Left lung (tissue), 10 donors: ENCODE data around the gene SYNJ2. TPM values are rescaled to one million over a fixed set of nuclear protein-coding genes. Genes with fewer than 3 reads are reported as not detected.
A peak's percentile ranks its signal among the peaks of the same experiment; 100 is the strongest.

ENCODE experiments used
- ATAC-seq: fragments of 200-7000 bp; cut with Tn5 transposase; one replicate; pipeline ENCODE4 v1.9.1; 2020; ENCODE audit warnings: moderate library complexity
- DNase-seq, 4 donors: peaks; one replicate each; pipeline ENCODE4 v3.0.0-alpha.2; 2013 to 2020
- H3K27ac ChIP-seq, 2 donors: fragments of 200-600 bp; sonication (generic) in 1 of 2; one replicate each; pipeline versions ENCODE4 v1.5.0 to v1.8.0; 2020 to 2021
- H3K27me3 ChIP-seq, 2 donors: fragments of 200-600 bp; sonication (generic) in 1 of 2; one replicate each; pipeline versions ENCODE4 v1.5.0 to v1.8.0; 2020 to 2021
- H3K36me3 ChIP-seq, 2 donors: fragments of 200-600 bp; sonication (generic) in 1 of 2; one replicate each; pipeline versions ENCODE4 v1.5.0 to v1.8.0; 2020 to 2021
- H3K4me1 ChIP-seq, 2 donors: fragments of 200-600 bp; one replicate each; pipeline ENCODE4 v1.8.0; 2021
- H3K4me3 ChIP-seq, 2 donors: fragments of 200-600 bp; sonication (generic) in 1 of 2; one replicate each; pipeline versions ENCODE4 v1.5.0 to v1.8.0; 2020 to 2021; ENCODE audit warnings: mild to moderate bottlenecking in 1 of 2
- H3K9me3 ChIP-seq, 2 donors: fragments of 200-600 bp; sonication (generic) in 1 of 2; one replicate each; pipeline versions ENCODE4 v1.5.0 to v1.8.0; 2020 to 2021
- intact Hi-C, 2 donors: fragments of 100-400 bp; cut with DNase I; formaldehyde crosslinking; loops; one replicate each; pipeline versions ENCODE4 v1.11.2 to v1.14.2; 2022
- polyA plus RNA-seq, 6 donors: library from polyadenylated mRNA; unstranded; fragments of 120-200 nt; gene quantifications; one replicate each; pipeline ENCODE4 v1.2.1, GENCODE V29; 2013; ENCODE audit not compliant: insufficient read length in 6 of 6
- total RNA-seq, 2 donors: library from RNA; stranded (reverse); fragmentation: NEBNext Ultra II Directional; extraction: Animal tissue kit (Norgen Biotek cat#: 25700); gene quantifications; one replicate each; pipeline ENCODE4 v1.2.1, GENCODE V29; 2021
- TF ChIP-seq, protein P1 (sequence below), 2 donors: fragments of 200-600 bp; sonication (generic) in 1 of 2; IDR thresholded peaks; one replicate each; pipeline versions ENCODE4 v1.5.0 to v1.8.0; 2021; ENCODE audit warnings: antibody characterized with exemption in 2 of 2
- donor health status: DM: no; HTN: yes; CAD: no.
- donor health status: DM: no; HTN: no; CAD: no.

SYNJ2 gene
- total and polyA plus RNA-seq, 8 donors = 6.2 to 12.2 (median 7.5) TPM

DNA sequence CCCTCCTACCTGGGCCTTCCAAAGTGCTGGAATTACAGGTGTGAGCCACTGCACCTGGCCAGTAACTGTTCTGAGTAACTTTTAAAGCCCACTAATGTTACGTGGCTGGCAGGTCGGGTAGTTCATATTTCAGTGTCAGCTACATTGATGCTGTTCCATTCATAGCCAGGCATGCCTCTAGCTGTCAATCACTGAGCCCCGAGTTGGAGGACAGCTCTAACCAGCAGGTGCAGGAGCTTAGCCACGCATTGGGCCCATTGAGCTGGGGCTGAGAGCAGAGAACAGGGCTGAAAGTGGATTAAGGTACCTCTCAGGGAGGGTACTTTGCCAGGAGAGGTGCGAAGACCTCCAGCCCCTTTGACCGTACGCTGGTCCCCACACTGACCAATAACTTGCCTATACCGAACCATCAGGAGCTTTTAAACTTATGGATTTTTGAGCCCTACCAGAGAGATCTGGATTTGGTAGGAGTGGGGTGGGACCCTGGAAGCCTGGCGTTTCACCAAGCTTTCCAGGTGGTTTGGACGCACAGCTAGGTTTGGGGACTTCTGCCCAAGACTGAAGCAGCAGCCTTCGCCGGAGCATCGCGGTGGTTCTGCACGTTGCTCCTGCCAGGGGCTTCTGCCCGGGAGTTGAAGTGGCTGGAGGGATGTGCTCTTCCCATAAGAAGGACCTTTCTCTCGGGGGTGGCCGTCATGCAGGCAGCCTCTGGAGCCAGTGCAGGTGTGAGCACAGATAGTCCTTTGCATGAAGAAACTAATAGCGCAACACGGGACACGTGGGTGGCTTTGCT is 103.8 kb downstream of the SYNJ2 start:
- no peak overlapping the region for H3K4me3 ChIP-seq
- H3K9me3 ChIP-seq = no peaks in the 10 kb centered on the region
- ATAC-seq (no peak), DNase-seq (no peak)
- peaks cover 0 to 35% of the 10 kb centered on the region in 2 donors for H3K36me3 ChIP-seq
- no peaks in the 10 kb centered on the region for H3K27me3 ChIP-seq
- intact Hi-C loops = no loop called here
- peaks cover 0 to 27% of the 10 kb centered on the region in 2 donors for H3K4me1 ChIP-seq
- TF ChIP-seq, protein P1, sequence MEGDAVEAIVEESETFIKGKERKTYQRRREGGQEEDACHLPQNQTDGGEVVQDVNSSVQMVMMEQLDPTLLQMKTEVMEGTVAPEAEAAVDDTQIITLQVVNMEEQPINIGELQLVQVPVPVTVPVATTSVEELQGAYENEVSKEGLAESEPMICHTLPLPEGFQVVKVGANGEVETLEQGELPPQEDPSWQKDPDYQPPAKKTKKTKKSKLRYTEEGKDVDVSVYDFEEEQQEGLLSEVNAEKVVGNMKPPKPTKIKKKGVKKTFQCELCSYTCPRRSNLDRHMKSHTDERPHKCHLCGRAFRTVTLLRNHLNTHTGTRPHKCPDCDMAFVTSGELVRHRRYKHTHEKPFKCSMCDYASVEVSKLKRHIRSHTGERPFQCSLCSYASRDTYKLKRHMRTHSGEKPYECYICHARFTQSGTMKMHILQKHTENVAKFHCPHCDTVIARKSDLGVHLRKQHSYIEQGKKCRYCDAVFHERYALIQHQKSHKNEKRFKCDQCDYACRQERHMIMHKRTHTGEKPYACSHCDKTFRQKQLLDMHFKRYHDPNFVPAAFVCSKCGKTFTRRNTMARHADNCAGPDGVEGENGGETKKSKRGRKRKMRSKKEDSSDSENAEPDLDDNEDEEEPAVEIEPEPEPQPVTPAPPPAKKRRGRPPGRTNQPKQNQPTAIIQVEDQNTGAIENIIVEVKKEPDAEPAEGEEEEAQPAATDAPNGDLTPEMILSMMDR (IDR thresholded peaks at IDR 0.05) = no peak
- peak overlapping the region in 1 of 2 donors; percentile 66 for H3K27ac ChIP-seq

DNA sequence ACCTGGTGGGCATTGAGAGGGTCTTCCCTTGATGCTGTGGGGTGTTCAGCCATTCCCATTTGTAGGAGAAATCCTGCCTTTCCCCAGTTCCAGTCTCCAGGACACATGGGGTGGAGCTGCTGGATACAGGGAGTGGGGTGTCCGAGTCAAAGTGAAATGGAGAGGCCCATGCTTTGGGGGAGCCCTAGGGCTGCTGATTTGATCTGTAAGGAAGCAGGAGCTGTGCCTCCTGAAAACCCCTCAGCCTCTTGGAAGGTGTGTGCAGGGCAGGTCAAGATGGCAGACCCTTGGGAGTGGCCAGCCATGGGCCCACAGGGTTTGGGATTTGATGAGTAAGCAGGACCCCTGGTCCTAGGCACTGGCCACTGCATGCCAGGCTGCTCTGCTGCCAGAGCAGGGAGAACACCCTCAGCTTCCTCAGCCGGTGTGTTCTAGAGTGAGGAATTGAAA is 104.4 kb downstream of the SYNJ2 start:
- Histone ChIP-seq H3K4me3 (peak overlapping the region in 1 of 2 donors; percentile 14), H3K27me3 (no peaks in the 10 kb centered on the region), H3K36me3 (peaks cover 0 to 37% of the 10 kb centered on the region in 2 donors), H3K27ac (peak overlapping the region in 1 of 2 donors; percentile 66), H3K9me3 (no peaks in the 10 kb centered on the region), H3K4me1 (peaks cover 0 to 21% of the 10 kb centered on the region in 2 donors)
- ATAC-seq = peak; percentile 36
- TF ChIP-seq, protein P1 (IDR thresholded peaks at IDR 0.05) = no peak
- intact Hi-C loops = no loop called here
- no peak for DNase-seq

DNA sequence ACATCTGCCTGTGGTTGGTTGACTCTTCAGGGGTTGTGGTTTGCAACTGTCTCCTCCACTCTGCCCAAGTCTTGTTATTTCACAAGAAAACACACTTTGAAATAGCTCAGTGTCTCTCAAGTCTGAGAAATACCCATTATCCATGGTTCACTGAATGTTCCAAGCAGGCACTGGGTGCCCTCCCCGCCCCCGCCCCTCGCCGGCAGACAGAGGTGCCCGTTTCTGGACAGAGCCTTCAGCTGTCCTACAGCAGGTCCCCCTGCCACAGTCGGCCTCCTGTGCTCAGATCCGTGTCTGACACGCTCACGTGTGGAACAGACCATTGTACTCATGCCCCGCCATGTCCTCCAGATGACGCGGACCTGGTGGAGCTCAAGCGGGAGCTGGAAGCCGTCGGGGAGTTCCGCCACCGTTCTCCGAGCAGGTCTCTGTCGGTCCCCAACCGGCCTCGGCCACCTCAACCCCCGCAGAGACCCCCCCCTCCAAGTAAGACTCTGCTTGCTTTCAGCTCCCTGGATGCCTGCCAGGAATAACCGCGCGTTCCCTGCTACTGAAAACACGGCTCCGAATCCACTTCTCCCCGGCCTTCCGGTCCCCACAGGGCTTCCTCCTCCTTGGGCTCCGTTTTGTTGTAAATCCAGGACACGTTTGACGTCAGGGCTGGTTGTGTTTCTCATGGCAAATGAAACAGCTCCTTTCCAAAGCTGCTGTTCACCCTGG is 105.0 kb downstream of the SYNJ2 start:
- Histone ChIP-seq H3K36me3 (peaks cover 0 to 40% of the 10 kb centered on the region in 2 donors), H3K27me3 (no peaks in the 10 kb centered on the region), H3K4me3 (peak overlapping the region in 1 of 2 donors; percentile 14), H3K4me1 (peaks cover 0 to 17% of the 10 kb centered on the region in 2 donors), H3K27ac (peak overlapping the region in 1 of 2 donors; percentile 66), H3K9me3 (no peaks in the 10 kb centered on the region)
- peak; percentile 39 for ATAC-seq
- TF ChIP-seq, protein P1 (IDR thresholded peaks at IDR 0.05) = no peak
- intact Hi-C loops = no loop called here
- DNase-seq = peak in 2 of 4 donors; percentile 30 to 64

DNA sequence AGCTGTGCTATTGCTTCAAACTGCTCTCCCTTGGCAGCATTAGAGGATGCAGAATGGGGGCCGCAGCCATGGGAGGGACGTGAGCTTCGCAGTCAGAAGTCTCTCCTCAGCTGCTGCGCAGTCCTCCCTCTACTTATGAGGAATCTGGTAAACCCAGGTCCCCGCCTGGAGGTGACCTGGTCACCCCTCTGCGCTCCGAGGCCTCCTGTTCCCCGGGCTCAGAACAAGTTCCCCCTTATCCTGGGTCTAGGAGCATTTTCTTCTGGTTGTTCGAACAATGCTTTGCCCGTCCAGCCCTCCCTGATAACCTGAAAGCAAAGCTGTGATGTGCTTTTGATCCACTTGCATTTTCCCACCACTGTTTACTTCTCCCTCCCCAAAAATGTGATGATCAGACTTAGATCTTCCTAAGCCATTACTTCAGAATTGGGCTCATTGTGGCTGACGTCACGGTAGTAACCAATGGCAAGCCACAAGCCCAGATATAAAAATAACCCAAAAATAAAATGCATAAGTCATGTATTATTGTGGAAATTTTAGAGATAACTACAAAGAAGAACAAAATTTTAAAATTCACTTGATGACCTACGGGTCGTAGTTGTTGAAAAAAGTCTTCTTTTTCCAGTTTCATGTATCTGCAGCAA is 105.7 kb downstream of the SYNJ2 start:
- peak overlapping the region in 1 of 2 donors; percentile 66 for H3K27ac ChIP-seq
- H3K4me1 ChIP-seq = peaks cover 0 to 13% of the 10 kb centered on the region in 2 donors
- H3K27me3 ChIP-seq = no peaks in the 10 kb centered on the region
- DNase-seq (no peak), ATAC-seq (no peak)
- H3K4me3 ChIP-seq = peak overlapping the region in 1 of 2 donors; percentile 14
- intact Hi-C loops = no loop called here
- H3K9me3 ChIP-seq = no peaks in the 10 kb centered on the region
- TF ChIP-seq, protein P1 (IDR thresholded peaks at IDR 0.05) = no peak
- H3K36me3 ChIP-seq = peaks cover 0 to 42% of the 10 kb centered on the region in 2 donors
